ENCODE data around the gene GABRG3.

Gene GABRG3

GRCh38 chr15:27408428-27408827 lies 437.4 kb downstream of the GABRG3 start:
- DNase-seq (ENCODE audit: low read depth, low spot score): no peak

GRCh38 chr15:27410996-27411605 lies 440.1 kb downstream of the GABRG3 start:
- DNase-seq (ENCODE audit: low read depth, low spot score): no peak

- no peak for DNase-seq (ENCODE audit: low read depth, low spot score)
These were observed 441.4 kb downstream of the GABRG3 start for GRCh38 chr15:27412415-27412814.

GRCh38 chr15:27414168-27414870 lies 443.3 kb downstream of the GABRG3 start:
- no peak for DNase-seq (ENCODE audit: low read depth, low spot score)

GRCh38 chr15:27418726-27419125 lies 447.7 kb downstream of the GABRG3 start:
- DNase-seq (ENCODE audit: low read depth, low spot score): no peak

- no peak for DNase-seq (ENCODE audit: low read depth, low spot score)
These were observed 452.0 kb downstream of the GABRG3 start for GRCh38 chr15:27422997-27423396.

- no peak for DNase-seq (ENCODE audit: low read depth, low spot score)
These were observed 455.8 kb downstream of the GABRG3 start for GRCh38 chr15:27426805-27427204.

GRCh38 chr15:27427276-27427675 lies 456.3 kb downstream of the GABRG3 start:
- DNase-seq (ENCODE audit: low read depth, low spot score): no peak

GRCh38 chr15:27428151-27428550 lies 457.2 kb downstream of the GABRG3 start:
- DNase-seq (ENCODE audit: low read depth, low spot score): no peak

GRCh38 chr15:27429577-27429976 lies 458.6 kb downstream of the GABRG3 start:
- DNase-seq (ENCODE audit: low read depth, low spot score): no peak

GRCh38 chr15:27433604-27434003 lies 462.6 kb downstream of the GABRG3 start:
- DNase-seq (ENCODE audit: low read depth, low spot score): no peak

GRCh38 chr15:27438403-27439375 lies 467.7 kb downstream of the GABRG3 start:
- DNase-seq (ENCODE audit: low read depth, low spot score): no peak

- DNase-seq (ENCODE audit: low read depth, low spot score): no peak
These were observed 470.1 kb downstream of the GABRG3 start for GRCh38 chr15:27441120-27441519.

- no peak for DNase-seq (ENCODE audit: low read depth, low spot score)
These were observed 477.3 kb downstream of the GABRG3 start for GRCh38 chr15:27448234-27448633.

- DNase-seq (ENCODE audit: low read depth, low spot score): no peak
These were observed 478.0 kb downstream of the GABRG3 start for GRCh38 chr15:27448986-27449385.

GRCh38 chr15:27449941-27450340 lies 479.0 kb downstream of the GABRG3 start:
- no peak for DNase-seq (ENCODE audit: low read depth, low spot score)

- no peak for DNase-seq (ENCODE audit: low read depth, low spot score)
These were observed 483.5 kb downstream of the GABRG3 start for GRCh38 chr15:27454281-27455075.

- DNase-seq (ENCODE audit: low read depth, low spot score): no peak
These were observed 485.8 kb downstream of the GABRG3 start for GRCh38 chr15:27456807-27457206.

GRCh38 chr15:27457766-27458165 lies 486.8 kb downstream of the GABRG3 start:
- no peak for DNase-seq (ENCODE audit: low read depth, low spot score)

- no peak for DNase-seq (ENCODE audit: low read depth, low spot score)
These were observed 487.5 kb downstream of the GABRG3 start for GRCh38 chr15:27458345-27459084.

GRCh38 chr15:27459836-27460235 lies 488.9 kb downstream of the GABRG3 start:
- no peak for DNase-seq (ENCODE audit: low read depth, low spot score)
